ENCODE measurements around the gene FAM89B.

GRCh38 chr11:65559951-65560537 is 12.3 kb upstream of the FAM89B start:
- no peak for TF ChIP-seq FOXA1 (IDR thresholded peaks at IDR 0.05)
- no peak for TF ChIP-seq ARNT (IDR thresholded peaks at IDR 0.05)
- TF ChIP-seq HDGF (IDR thresholded peaks at IDR 0.05; ENCODE audit: borderline replicate concordance) = no peak
- no peak for TF ChIP-seq BHLHE40 (IDR thresholded peaks at IDR 0.05; ENCODE audit: borderline replicate concordance)
- TF ChIP-seq ZNF384 (IDR thresholded peaks at IDR 0.05) = no peak
- no peak for TF ChIP-seq LEF1 (IDR thresholded peaks at IDR 0.05; ENCODE audit: borderline replicate concordance)
- no peak for TF ChIP-seq TARDBP (IDR thresholded peaks at IDR 0.05)
- no peak for TF ChIP-seq FOXM1 (IDR thresholded peaks at IDR 0.05; ENCODE audit: borderline replicate concordance)
- TF ChIP-seq SP1 (IDR thresholded peaks at IDR 0.05) = no peak
- no peak for TF ChIP-seq PKNOX1 (IDR thresholded peaks at IDR 0.05)
